ENCODE results near the gene VPS54. TPM values are rescaled to one million over a fixed set of nuclear protein-coding genes. Genes with fewer than 3 reads are reported as not detected.
"Not testable (repeated sequence)": the region's sequence is repeated elsewhere in the genome, so short reads cannot be mapped to it uniquely, and the experiment has no call there.

VPS54 gene
- total RNA-seq, 1 donor from 2014 or later: 34.8 TPM

DNA sequence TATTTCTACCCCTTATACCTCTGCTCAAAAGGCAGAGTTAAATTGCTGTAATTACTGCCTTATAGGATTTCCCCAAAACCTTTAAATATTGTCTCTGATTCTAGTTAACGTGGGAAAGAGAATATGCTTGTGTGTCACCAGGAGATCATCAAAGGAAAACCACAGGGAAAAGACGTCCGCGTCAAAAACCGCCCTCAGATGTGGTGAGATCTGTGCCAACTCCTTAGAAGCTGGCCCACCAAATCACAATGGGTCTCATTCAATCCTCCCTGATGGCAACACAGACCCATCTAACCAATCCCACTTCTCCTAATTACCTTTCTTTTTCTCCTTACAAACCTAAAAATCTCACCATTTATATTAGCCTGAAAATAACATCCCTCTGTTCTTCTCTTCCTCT, 25.4 kb downstream of the VPS54 start:
- DNase-seq (ENCODE audit: low read depth): no peak

- DNase-seq (ENCODE audit: low read depth): peak; percentile 30
Observed at GRCh38 chr2:63993130-63993584, 26.1 kb downstream of the VPS54 start.

- no peak for DNase-seq (ENCODE audit: low read depth)
Observed at GRCh38 chr2:63992061-63992685, 27.1 kb downstream of the VPS54 start.

DNA sequence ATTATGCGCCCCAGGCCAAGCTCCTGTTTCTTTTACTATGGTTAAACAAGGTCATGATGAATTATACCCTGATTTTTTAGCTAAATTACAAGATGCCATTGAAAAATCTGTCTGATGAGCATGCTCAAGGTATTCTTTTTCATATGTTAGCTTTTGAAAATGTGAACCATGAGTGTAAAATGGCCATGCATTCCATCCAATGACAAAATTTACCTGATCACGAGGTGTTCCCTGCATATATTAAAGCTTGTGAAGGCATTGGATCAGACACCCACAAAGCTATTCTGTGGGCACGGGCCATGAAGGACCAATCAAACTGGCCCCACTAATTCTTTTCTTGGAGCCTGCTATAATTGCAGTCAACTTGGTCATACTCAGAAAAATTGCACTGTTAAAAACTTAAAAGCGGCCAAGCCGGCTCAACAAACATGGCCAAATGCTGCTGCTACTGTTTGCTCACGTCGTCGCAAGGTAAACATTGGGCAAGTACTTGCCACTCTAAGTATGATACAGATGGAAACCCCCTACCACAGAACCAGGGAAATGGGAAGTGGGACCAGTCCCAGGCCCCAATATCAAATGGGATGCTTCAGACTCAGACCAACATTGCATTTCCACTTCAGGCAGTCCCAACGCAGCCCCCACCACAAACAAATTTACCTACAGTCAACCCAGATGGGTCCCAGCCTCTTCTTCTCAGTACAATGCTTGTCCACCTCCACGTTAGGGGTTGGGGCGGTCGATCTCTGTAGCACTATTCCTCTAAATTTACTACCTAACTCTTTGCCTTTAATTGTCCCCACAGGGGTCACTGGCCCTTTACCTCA, 27.8 kb downstream of the VPS54 start:
- DNase-seq (ENCODE audit: low read depth): not testable (repeated sequence)

DNA sequence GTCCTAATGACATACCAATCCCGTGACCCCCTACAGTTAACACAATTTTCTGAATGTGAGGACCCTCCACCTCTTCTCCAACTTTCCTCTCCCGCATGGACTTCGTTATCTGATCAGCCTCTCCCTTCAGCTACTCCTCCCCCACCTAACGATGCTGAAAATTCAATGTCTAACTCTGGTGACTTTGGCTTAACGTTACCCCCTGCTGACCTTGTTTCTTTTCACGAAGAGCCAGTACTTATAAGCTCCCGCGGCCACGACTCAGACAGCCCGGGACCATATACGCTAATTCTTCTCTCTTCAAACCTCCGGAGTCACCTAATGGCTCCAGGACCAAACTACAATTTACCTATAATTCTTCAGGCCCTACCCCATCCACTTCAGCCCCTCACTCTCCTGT, 29.2 kb downstream of the VPS54 start:
- no peak for DNase-seq (ENCODE audit: low read depth)

- not testable (repeated sequence) for DNase-seq (ENCODE audit: low read depth)
Observed at GRCh38 chr2:63988842-63989436, 30.3 kb downstream of the VPS54 start.

DNA sequence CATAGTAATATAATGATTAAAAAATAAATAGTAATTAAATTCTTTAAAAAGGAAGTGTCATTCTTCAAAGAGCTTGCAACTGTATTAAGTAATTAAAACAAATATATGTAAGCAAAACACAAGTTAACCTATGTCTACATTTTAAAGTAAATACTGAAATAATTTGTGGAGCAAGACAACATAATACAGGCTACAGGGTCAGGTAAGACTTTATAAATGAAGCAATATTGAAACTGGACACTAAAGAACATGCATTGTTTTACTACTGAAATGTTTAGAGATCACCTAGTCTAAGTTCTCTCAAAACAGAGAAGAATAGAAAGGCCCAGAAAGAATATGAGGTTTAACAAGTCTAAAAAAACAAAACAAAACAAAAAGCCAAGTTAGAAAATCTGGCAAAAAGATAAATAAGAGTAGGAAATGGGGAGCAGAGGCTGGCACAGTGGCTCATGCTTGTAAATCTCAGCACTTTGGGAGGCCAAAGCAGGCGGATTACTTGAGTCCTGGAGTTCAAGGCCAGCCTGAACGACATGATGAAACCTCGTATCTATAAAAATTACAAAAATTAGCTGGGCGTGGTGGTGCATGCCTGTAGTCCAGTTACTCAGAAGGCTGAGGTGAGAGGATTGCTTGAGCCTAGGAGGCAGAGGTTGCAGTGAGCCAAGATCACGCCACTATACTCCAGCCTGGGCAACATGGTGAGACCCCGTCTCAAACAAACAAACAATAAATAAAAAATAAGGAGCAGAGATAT, 34.4 kb downstream of the VPS54 start:
- DNase-seq (ENCODE audit: low read depth): no peak

GRCh38 chr2:63983986-63984605, 35.1 kb downstream of the VPS54 start:
- DNase-seq (ENCODE audit: low read depth): no peak

DNA sequence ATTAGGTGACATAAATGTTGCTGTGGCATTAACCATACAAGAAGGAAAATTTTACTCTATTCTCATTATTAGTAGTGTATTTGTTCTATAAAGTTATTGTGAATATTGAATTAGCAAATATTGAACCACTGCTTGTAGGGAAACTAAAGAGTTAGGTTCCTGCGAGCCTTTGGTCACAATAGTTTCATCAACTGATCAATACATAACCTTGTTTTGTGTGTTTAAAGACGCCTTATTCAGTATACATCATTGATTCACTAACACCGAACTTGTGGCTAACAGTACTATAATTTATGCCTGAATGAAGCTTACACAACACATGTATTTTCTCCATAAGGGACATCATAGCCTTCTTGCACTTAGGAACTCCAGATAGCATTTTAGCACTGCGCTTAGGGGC, 36.9 kb downstream of the VPS54 start:
- DNase-seq (ENCODE audit: low read depth): no peak

DNA sequence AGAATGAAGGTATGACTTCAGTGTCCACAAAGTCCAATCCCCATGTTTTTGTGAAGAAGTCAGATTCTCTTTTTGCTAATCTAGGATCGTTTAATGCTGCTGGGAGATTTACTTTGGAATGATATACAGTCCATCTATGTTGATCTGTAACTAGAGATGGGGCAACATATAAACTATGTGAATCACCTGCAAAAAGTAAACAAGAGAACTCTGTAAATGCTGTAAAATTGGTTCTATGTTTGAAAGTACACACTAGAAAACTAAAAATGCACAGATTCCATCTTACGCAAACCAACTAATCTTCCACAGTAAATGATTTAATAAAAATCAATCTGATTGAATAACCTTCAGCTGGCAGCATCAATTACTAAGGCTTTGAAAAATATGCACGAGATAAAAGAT, 37.5 kb downstream of the VPS54 start:
- no peak for DNase-seq (ENCODE audit: low read depth)

DNA sequence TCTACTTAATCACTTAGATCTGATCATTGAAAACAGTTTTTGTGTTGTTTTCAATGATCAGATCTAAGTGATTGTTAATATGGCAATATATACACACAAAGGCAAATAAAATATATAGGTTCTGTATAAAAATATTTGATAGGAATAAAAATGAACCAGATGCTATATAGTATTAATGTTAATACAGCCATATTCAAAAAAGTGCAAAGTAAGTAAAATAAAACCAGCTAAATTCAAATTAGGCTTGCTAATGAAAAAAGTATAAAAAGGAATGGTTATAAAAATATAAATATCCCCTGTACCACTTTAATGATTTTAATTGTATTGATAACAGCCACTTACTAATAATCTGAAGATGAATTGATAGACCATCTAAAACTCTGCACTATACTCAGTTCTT, 38.4 kb downstream of the VPS54 start:
- no peak for DNase-seq (ENCODE audit: low read depth)

GRCh38 chr2:63977904-63978303, 41.3 kb downstream of the VPS54 start:
- no peak for DNase-seq (ENCODE audit: low read depth)

- no peak for DNase-seq (ENCODE audit: low read depth)
Observed at GRCh38 chr2:63976125-63976510, 43.1 kb downstream of the VPS54 start.

- DNase-seq (ENCODE audit: low read depth): no peak
Observed at GRCh38 chr2:63975437-63976124, 43.6 kb downstream of the VPS54 start.

- DNase-seq (ENCODE audit: low read depth): not testable (repeated sequence)
Observed at GRCh38 chr2:63975036-63975435, 44.2 kb downstream of the VPS54 start.

- no peak for DNase-seq (ENCODE audit: low read depth)
Observed at GRCh38 chr2:63962186-63962585, 57.0 kb downstream of the VPS54 start.

- no peak for DNase-seq (ENCODE audit: low read depth)
Observed at GRCh38 chr2:63950414-63950813, 68.8 kb downstream of the VPS54 start.

DNA sequence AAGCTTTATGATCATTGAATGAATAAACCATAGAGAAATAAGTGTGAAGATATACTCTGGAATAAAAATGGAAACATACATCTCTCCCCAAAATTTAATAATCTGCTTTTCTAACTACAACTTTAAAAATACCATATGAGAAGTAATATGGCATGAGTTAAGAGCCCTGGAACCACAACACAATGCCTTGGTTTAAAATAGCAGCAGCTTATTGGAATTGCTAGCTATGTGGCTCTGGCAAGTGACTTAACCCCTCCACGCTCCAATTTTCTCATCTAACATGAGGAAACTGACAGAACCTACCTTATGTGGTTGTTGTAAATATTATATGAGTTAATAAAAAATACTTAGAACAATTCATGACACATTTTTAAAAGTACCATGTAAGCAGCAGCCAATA, 76.4 kb downstream of the VPS54 start:
- DNase-seq (ENCODE audit: low read depth): no peak

DNA sequence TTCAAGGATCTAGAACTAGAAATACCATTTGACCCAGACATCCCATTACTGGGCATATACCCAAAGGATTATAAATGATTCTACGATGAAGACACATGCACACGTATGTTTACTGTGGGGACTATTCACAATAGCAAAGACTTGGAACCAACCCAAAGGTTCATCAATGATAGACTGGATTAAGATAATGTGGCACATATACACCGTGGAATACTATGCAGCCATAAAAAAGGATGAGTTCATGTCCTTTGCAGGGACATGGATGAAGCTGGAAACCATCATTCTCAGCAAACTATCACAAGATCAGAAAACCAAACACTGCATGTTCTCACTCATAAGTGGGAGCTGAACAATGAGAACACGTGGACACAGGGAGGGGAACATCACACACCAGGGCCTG, 87.1 kb downstream of the VPS54 start:
- not testable (repeated sequence) for DNase-seq (ENCODE audit: low read depth)

- no peak for DNase-seq (ENCODE audit: low read depth)
Observed at GRCh38 chr2:63926815-63927214, 92.4 kb downstream of the VPS54 start.

GRCh38 chr2:63914311-63914710, 104.9 kb downstream of the VPS54 start:
- no peak for DNase-seq (ENCODE audit: low read depth)
